GM23338 (cell line): ENCODE measurements around the gene FBXL2. TPM values are rescaled to one million over a fixed set of nuclear protein-coding genes. Genes with fewer than 3 reads are reported as not detected.

Source experiments
- ATAC-seq: fragments of 200-7000 bp; cut with Tn5 transposase; 3 replicates; pipeline ENCODE4 v1.9.1; 2020
- DNase-seq: peaks from one replicate; pipeline ENCODE4 v3.0.0-alpha.2; 2015; ENCODE audit warnings: low spot score
- H2AFZ ChIP-seq: fragments of 200-600 bp; sonication (generic); 2 replicates; pipeline ENCODE4 v1.8.0; 2016; ENCODE audit warnings: antibody characterized with exemption, mild to moderate bottlenecking, moderate library complexity
- H3F3A ChIP-seq: fragments of 200-600 bp; sonication (generic); replicated peaks from 2 replicates; pipeline ENCODE4 v1.8.0; 2017; ENCODE audit warnings: antibody characterized with exemption, mixed run types, low read depth
- H3K27ac ChIP-seq: fragments of 200-600 bp; sonication (generic); 2 replicates; pipeline ENCODE4 v1.6.1; 2016; ENCODE audit warnings: low read depth
- H3K27me3 ChIP-seq: fragments of 200-600 bp; sonication (generic); 2 replicates; pipeline ENCODE4 v1.8.0; 2016; ENCODE audit warnings: mild to moderate bottlenecking, mixed run types, moderate library complexity; ENCODE audit not compliant: insufficient read depth
- H3K36me3 ChIP-seq: fragments of 200-600 bp; sonication (generic); 2 replicates; pipeline ENCODE4 v1.8.0; 2016; ENCODE audit warnings: mild to moderate bottlenecking; ENCODE audit not compliant: insufficient read depth
- H3K4me1 ChIP-seq: fragments of 200-600 bp; sonication (generic); 2 replicates; pipeline ENCODE4 v1.8.0; 2016; ENCODE audit warnings: mild to moderate bottlenecking, moderate library complexity; ENCODE audit not compliant: insufficient read depth
- H3K4me2 ChIP-seq: fragments of 200-600 bp; sonication (generic); 2 replicates; pipeline ENCODE4 v1.7.1; 2017; ENCODE audit warnings: mixed run types
- H3K4me3 ChIP-seq: fragments of 200-600 bp; sonication (generic); 2 replicates; pipeline ENCODE4 v1.6.1; 2016; ENCODE audit warnings: mixed run types
- H3K79me2 ChIP-seq: fragments of 200-600 bp; sonication (generic); replicated peaks from 2 replicates; pipeline ENCODE4 v1.8.0; 2017; ENCODE audit warnings: mild to moderate bottlenecking; ENCODE audit not compliant: insufficient read depth
- H3K9me2 ChIP-seq: fragments of 200-600 bp; sonication (generic); 2 replicates; pipeline ENCODE4 v1.8.0; 2017; ENCODE audit not compliant: insufficient read depth
- H4K20me1 ChIP-seq: fragments of 200-600 bp; sonication (generic); replicated peaks from 2 replicates; pipeline ENCODE4 v1.8.0; 2017; ENCODE audit warnings: mild to moderate bottlenecking; ENCODE audit not compliant: insufficient read depth
- H3K27ac Mint-ChIP-seq: 2 replicates; pipeline ENCODE4 v1.8.0; 2020; ENCODE audit warnings: inconsistent platforms, mild to moderate bottlenecking, moderate library complexity, mixed read lengths
- H3K27me3 Mint-ChIP-seq: 3 replicates; pipeline ENCODE4 v1.8.0; 2022; ENCODE audit warnings: low read depth, mild to moderate bottlenecking, moderate library complexity, mixed read lengths, inconsistent platforms; ENCODE audit not compliant: insufficient read depth, poor library complexity
- H3K36me3 Mint-ChIP-seq: 3 replicates; pipeline ENCODE4 v1.8.0; 2021; ENCODE audit warnings: low read depth, mild to moderate bottlenecking, inconsistent platforms, moderate library complexity, mixed read lengths
- H3K4me1 Mint-ChIP-seq: 3 replicates; pipeline ENCODE4 v1.8.0; 2020; ENCODE audit warnings: mild to moderate bottlenecking, inconsistent platforms, mixed read lengths
- H3K4me3 Mint-ChIP-seq: 3 replicates; pipeline ENCODE4 v1.8.0; 2021; ENCODE audit warnings: moderate library complexity, mild to moderate bottlenecking, inconsistent platforms, mixed read lengths
- H3K9me3 Mint-ChIP-seq: 3 replicates; pipeline ENCODE4 v1.8.0; 2020; ENCODE audit warnings: moderate library complexity, mild to moderate bottlenecking, inconsistent platforms, mixed read lengths
- CREB1 ChIP-seq: fragments of 250-450 bp; sonication (Bioruptor Pico); IDR thresholded peaks from 2 replicates; pipeline ENCODE4 v1.5.0; 2020; ENCODE audit warnings: low read depth, mild to moderate bottlenecking, moderate library complexity
- JUNB ChIP-seq: IDR thresholded peaks from one replicate; pipeline ENCODE4 v1.6.1; 2016; ENCODE audit warnings: antibody characterized with exemption; ENCODE audit not compliant: unreplicated experiment
- NANOG ChIP-seq: IDR thresholded peaks from 2 replicates; pipeline ENCODE4 v1.6.1; 2016; ENCODE audit warnings: antibody characterized with exemption, borderline replicate concordance
- STAT1 ChIP-seq: IDR thresholded peaks from one replicate; pipeline ENCODE4 v1.6.1; 2016; ENCODE audit warnings: antibody characterized with exemption; ENCODE audit not compliant: unreplicated experiment
- polyA plus RNA-seq: library from polyadenylated mRNA; unstranded; fragments of >200 nt; fragmentation: Nextera tagmentation; extraction: Ambion mirVana; gene quantifications from 2 replicates; pipeline ENCODE4 v1.2.1, GENCODE V29; 2016
- total RNA-seq: library from RNA; depleted of rRNA; stranded (reverse); fragments of >200 nt; shearing (Covaris generic); gene quantifications from 2 replicates; pipeline ENCODE4 v1.2.3, GENCODE V29; 2014
- TF ChIP-seq, protein P1 (sequence below): fragments of 250-450 bp; sonication (Bioruptor Pico); IDR thresholded peaks from 2 replicates; pipeline ENCODE4 v1.5.0; 2020; ENCODE audit warnings: mild to moderate bottlenecking, moderate library complexity
- TF ChIP-seq, protein P2 (sequence below), 2 experiments: fragments of 200-600 bp in 1 of 2; sonication (generic) in 1 of 2; conservative IDR thresholded peaks; 2 replicates each; pipeline versions ENCODE4 v1.5.1 to v1.6.1; 2016 to 2017; ENCODE audit warnings: antibody characterized with exemption in 2 of 2, low read depth in 2 of 2, mild to moderate bottlenecking in 2 of 2, moderate library complexity in 1 of 2

FBXL2 gene
- total and polyA plus RNA-seq, 2 experiments from 2014 or later, result 2.8 to 5.7 TPM

DNA sequence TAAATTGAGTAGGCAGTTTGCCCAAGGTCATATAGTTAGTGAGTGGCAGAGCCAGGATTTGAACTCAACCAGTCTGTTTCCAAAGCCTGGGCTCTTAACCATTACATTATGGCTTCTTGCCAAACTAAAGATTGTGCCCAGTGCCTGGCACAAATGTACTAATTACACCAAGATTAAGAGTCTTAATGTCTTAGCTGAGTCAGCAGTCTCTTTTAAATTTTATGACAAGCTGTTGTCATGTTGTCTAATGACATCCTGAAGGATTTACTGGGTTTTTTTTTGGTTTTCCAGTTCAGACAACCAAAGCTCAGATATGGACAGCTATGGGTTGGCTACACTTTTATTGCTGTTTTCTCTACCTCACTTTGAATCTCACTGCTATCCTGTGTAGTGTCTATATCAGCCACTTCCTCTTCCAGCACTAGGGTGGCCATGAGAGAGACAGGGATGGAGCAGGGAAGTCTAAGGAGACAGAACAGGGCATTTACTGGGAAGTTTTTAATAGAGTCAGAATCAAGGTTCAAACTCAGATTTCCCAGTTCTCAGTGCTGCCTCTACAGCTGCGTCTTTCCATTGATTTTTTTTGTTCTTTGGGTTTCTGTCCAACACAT lies 10.5 kb downstream of the FBXL2 start (continued):
- TF ChIP-seq, protein P1, sequence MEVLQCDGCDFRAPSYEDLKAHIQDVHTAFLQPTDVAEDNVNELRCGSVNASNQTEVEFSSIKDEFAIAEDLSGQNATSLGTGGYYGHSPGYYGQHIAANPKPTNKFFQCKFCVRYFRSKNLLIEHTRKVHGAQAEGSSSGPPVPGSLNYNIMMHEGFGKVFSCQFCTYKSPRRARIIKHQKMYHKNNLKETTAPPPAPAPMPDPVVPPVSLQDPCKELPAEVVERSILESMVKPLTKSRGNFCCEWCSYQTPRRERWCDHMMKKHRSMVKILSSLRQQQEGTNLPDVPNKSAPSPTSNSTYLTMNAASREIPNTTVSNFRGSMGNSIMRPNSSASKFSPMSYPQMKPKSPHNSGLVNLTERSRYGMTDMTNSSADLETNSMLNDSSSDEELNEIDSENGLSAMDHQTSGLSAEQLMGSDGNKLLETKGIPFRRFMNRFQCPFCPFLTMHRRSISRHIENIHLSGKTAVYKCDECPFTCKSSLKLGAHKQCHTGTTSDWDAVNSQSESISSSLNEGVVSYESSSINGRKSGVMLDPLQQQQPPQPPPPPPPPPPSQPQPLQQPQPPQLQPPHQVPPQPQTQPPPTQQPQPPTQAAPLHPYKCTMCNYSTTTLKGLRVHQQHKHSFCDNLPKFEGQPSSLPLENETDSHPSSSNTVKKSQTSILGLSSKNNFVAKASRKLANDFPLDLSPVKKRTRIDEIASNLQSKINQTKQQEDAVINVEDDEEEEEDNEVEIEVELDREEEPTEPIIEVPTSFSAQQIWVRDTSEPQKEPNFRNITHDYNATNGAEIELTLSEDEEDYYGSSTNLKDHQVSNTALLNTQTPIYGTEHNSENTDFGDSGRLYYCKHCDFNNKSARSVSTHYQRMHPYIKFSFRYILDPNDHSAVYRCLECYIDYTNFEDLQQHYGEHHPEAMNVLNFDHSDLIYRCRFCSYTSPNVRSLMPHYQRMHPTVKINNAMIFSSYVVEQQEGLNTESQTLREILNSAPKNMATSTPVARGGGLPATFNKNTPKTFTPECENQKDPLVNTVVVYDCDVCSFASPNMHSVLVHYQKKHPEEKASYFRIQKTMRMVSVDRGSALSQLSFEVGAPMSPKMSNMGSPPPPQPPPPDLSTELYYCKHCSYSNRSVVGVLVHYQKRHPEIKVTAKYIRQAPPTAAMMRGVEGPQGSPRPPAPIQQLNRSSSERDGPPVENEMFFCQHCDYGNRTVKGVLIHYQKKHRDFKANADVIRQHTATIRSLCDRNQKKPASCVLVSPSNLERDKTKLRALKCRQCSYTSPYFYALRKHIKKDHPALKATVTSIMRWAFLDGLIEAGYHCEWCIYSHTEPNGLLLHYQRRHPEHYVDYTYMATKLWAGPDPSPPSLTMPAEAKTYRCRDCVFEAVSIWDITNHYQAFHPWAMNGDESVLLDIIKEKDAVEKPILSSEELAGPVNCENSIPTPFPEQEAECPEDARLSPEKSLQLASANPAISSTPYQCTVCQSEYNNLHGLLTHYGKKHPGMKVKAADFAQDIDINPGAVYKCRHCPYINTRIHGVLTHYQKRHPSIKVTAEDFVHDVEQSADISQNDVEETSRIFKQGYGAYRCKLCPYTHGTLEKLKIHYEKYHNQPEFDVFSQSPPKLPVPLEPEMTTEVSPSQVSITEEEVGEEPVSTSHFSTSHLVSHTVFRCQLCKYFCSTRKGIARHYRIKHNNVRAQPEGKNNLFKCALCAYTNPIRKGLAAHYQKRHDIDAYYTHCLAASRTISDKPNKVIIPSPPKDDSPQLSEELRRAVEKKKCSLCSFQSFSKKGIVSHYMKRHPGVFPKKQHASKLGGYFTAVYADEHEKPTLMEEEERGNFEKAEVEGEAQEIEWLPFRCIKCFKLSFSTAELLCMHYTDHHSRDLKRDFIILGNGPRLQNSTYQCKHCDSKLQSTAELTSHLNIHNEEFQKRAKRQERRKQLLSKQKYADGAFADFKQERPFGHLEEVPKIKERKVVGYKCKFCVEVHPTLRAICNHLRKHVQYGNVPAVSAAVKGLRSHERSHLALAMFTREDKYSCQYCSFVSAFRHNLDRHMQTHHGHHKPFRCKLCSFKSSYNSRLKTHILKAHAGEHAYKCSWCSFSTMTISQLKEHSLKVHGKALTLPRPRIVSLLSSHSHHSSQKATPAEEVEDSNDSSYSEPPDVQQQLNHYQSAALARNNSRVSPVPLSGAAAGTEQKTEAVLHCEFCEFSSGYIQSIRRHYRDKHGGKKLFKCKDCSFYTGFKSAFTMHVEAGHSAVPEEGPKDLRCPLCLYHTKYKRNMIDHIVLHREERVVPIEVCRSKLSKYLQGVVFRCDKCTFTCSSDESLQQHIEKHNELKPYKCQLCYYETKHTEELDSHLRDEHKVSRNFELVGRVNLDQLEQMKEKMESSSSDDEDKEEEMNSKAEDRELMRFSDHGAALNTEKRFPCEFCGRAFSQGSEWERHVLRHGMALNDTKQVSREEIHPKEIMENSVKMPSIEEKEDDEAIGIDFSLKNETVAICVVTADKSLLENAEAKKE (CRISPR knock-in tag), result no peak
- TF ChIP-seq CREB1 (CRISPR knock-in tag), result no peak
- no peak for TF ChIP-seq JUNB
- TF ChIP-seq STAT1, result no peak

DNA sequence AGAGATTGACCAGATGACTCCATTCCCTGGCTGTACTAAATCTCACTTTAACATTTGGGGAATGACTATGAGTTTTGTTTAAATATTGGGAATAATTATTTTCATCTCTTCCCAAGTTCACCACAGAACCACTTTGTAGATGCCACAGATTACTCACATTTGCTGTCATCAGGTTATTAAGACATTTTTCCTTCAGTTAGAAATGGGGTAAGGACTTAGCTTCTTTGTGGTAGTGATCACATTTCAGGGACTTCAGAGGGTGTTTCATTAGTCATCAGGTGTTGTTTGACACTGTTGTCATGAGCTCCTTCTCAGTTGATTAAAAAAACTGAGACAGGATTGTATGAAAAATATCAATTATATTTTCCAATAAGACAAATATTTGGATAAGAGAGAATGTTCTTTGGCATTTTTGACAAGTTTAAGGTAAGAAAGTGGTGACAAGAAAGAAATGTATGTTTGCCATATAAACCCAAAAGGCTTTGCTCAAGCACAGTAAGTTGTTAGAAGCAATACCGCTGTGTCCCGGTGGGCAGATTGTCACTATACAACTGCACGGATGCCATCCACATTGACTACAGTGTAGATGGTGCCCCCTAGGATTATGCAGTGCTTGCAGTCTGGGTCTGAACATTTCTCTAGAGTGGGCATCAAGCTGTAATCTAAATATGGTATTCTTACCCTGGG lies 22.3 kb downstream of the FBXL2 start:
- no peaks in the 10 kb centered on the region for H3K36me3 ChIP-seq
- H3K4me2 ChIP-seq, result no peak overlapping the region
- no peak overlapping the region for H3K27ac ChIP-seq
- H3K79me2 ChIP-seq, result no peaks in the 10 kb centered on the region
- H3K36me3 Mint-ChIP-seq, result no peaks in the 10 kb centered on the region
- no peaks in the 10 kb centered on the region for H3K4me1 ChIP-seq
- H3K4me1 Mint-ChIP-seq, result no peaks in the 10 kb centered on the region
- H2AFZ ChIP-seq, result no peak overlapping the region
- no peaks in the 10 kb centered on the region for H3F3A ChIP-seq
- H3K27me3 Mint-ChIP-seq, result no peaks in the 10 kb centered on the region
- TF ChIP-seq, protein P2, sequence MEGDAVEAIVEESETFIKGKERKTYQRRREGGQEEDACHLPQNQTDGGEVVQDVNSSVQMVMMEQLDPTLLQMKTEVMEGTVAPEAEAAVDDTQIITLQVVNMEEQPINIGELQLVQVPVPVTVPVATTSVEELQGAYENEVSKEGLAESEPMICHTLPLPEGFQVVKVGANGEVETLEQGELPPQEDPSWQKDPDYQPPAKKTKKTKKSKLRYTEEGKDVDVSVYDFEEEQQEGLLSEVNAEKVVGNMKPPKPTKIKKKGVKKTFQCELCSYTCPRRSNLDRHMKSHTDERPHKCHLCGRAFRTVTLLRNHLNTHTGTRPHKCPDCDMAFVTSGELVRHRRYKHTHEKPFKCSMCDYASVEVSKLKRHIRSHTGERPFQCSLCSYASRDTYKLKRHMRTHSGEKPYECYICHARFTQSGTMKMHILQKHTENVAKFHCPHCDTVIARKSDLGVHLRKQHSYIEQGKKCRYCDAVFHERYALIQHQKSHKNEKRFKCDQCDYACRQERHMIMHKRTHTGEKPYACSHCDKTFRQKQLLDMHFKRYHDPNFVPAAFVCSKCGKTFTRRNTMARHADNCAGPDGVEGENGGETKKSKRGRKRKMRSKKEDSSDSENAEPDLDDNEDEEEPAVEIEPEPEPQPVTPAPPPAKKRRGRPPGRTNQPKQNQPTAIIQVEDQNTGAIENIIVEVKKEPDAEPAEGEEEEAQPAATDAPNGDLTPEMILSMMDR (conservative IDR thresholded peaks at IDR 0.05; ENCODE audit: low read depth in 2 of 2), result 0 out of 4 replicates have a peak, but pooled peaks of 1 of the 2 experiments have one; percentile 7
- TF ChIP-seq JUNB, result no peak
- TF ChIP-seq NANOG, result no peak
- no peak overlapping the region for H3K4me3 Mint-ChIP-seq
- no peak overlapping the region for H3K4me3 ChIP-seq
- ATAC-seq (no peak), DNase-seq (no peak)
- H3K9me2 ChIP-seq, result no peaks in the 10 kb centered on the region
- no peaks in the 10 kb centered on the region for H3K9me3 Mint-ChIP-seq
- no peaks in the 10 kb centered on the region for H4K20me1 ChIP-seq
- no peak overlapping the region for H3K27ac Mint-ChIP-seq
- H3K27me3 ChIP-seq, result no peaks in the 10 kb centered on the region
